Myocyte (in vitro differentiated cells): Measurements from ENCODE around the gene SEMA6D. TPM values are rescaled to one million over a fixed set of nuclear protein-coding genes. Genes with fewer than 3 reads are reported as not detected.
A peak's percentile ranks its signal among the peaks of the same experiment; 100 is the strongest.

Experiments used
- DNase-seq: peaks from one replicate; pipeline ENCODE4 v3.0.0-alpha.2; 2012; ENCODE audit warnings: low read depth
- total RNA-seq: library from RNA; depleted of rRNA; stranded (reverse); fragments of >200 nt; gene quantifications from 2 replicates; pipeline ENCODE4 v1.2.3, GENCODE V29; 2014

Gene SEMA6D
- total RNA-seq, 1 donor from 2014 or later, result 1.2 TPM

GRCh38 chr15:47742334-47742733, 25.0 kb downstream of the SEMA6D start:
- no peak for DNase-seq

- no peak for DNase-seq
These were observed 25.4 kb downstream of the SEMA6D start for GRCh38 chr15:47742742-47743141.

- no peak for DNase-seq
These were observed 26.1 kb downstream of the SEMA6D start for GRCh38 chr15:47743385-47743784.

GRCh38 chr15:47743886-47744285, 26.6 kb downstream of the SEMA6D start:
- DNase-seq, result no peak

- DNase-seq, result no peak
These were observed 27.2 kb downstream of the SEMA6D start for GRCh38 chr15:47744496-47744895.

GRCh38 chr15:47744973-47745372, 27.7 kb downstream of the SEMA6D start:
- DNase-seq, result no peak

- no peak for DNase-seq
These were observed 29.2 kb downstream of the SEMA6D start for GRCh38 chr15:47746516-47746915.

- peak; percentile 67 for DNase-seq
These were observed 32.9 kb downstream of the SEMA6D start for GRCh38 chr15:47750030-47750739.

- no peak for DNase-seq
These were observed 33.5 kb downstream of the SEMA6D start for GRCh38 chr15:47750740-47751262.

GRCh38 chr15:47753591-47753990, 36.3 kb downstream of the SEMA6D start:
- DNase-seq, result no peak

GRCh38 chr15:47754312-47754711, 37.0 kb downstream of the SEMA6D start:
- no peak for DNase-seq

GRCh38 chr15:47755941-47756340, 38.6 kb downstream of the SEMA6D start:
- no peak for DNase-seq

- peak; percentile 56 for DNase-seq
These were observed 39.6 kb downstream of the SEMA6D start for GRCh38 chr15:47756872-47757271.

GRCh38 chr15:47757331-47757730, 40.0 kb downstream of the SEMA6D start:
- no peak for DNase-seq

- no peak for DNase-seq
These were observed 45.3 kb downstream of the SEMA6D start for GRCh38 chr15:47762621-47763020.

- DNase-seq, result no peak
These were observed 47.4 kb downstream of the SEMA6D start for GRCh38 chr15:47764666-47765065.

- no peak for DNase-seq
These were observed 49.1 kb downstream of the SEMA6D start for GRCh38 chr15:47766406-47766805.

GRCh38 chr15:47767035-47767434, 49.7 kb downstream of the SEMA6D start:
- DNase-seq, result no peak

GRCh38 chr15:47768735-47769134, 51.4 kb downstream of the SEMA6D start:
- DNase-seq, result no peak

GRCh38 chr15:47769166-47769565, 51.9 kb downstream of the SEMA6D start:
- no peak for DNase-seq

- no peak for DNase-seq
These were observed 55.8 kb downstream of the SEMA6D start for GRCh38 chr15:47773143-47773542.

GRCh38 chr15:47778263-47778770, 61.0 kb downstream of the SEMA6D start:
- no peak for DNase-seq

- DNase-seq, result no peak
These were observed 63.7 kb downstream of the SEMA6D start for GRCh38 chr15:47780971-47781370.
